ENCODE data around the gene FSTL5. TPM values are rescaled to one million over a fixed set of nuclear protein-coding genes. Genes with fewer than 3 reads are reported as not detected.

Gene FSTL5
- total RNA-seq, 1 experiment from 2014 or later, result not detected

- DNase-seq (ENCODE audit: low read depth, low spot score) (no peak), ATAC-seq (no peak)
- no TSS peak for BruUV-seq (replicated peaks)
- ChIA-PET RAD21 (ENCODE audit: low non-redundant PET in 1 of 2, low total read pairs in 2 of 2, uncharacterized antibody in 2 of 2, unreplicated experiment in 2 of 2) (no interaction called here), CTCF (no interaction called here), POLR2A (no interaction called here)
- Histone ChIP-seq H3K4me3 (replicated peaks in 1 of 2; ENCODE audit: low read depth in 1 of 2, low read length in 2 of 2) (no peak overlapping the region), H3K79me2 (ENCODE audit: insufficient read depth, low read length) (no peaks in the 10 kb centered on the region), H2AFZ (ENCODE audit: low read depth, low read length, poor library complexity, severe bottlenecking) (no peak overlapping the region), H3K9ac (ENCODE audit: low read length) (no peak overlapping the region), H3K4me2 (ENCODE audit: low read length) (no peak overlapping the region), H4K20me1 (ENCODE audit: insufficient read depth) (no peaks in the 10 kb centered on the region), H3K27me3 (ENCODE audit: insufficient read depth, low read length) (no peaks in the 10 kb centered on the region), H3K4me1 (ENCODE audit: control insufficient read depth in 1 of 2, insufficient read depth in 2 of 2, low read length in 2 of 2) (no peaks in the 10 kb centered on the region), H3K36me3 (ENCODE audit: control insufficient read depth in 1 of 2, insufficient read depth in 2 of 2, low read length in 2 of 2) (no peaks in the 10 kb centered on the region; a peak in 1 of 4 replicates), H3K9me2 (ENCODE audit: insufficient read depth) (no peaks in the 10 kb centered on the region), H3K9me3 (ENCODE audit: control insufficient read depth in 1 of 2, insufficient read depth in 1 of 2, low read depth in 1 of 2, low read length in 2 of 2) (no peaks in the 10 kb centered on the region), H3K27ac (ENCODE audit: low read depth, low read length) (no peak overlapping the region)
- TF ChIP-seq SP1 (IDR thresholded peaks at IDR 0.05; ENCODE audit: low read depth) (no peak), SRF (IDR thresholded peaks at IDR 0.05; ENCODE audit: low read depth) (no peak), EZH2 (IDR thresholded peaks at IDR 0.05) (no peak), ATF3 (IDR thresholded peaks at IDR 0.05) (no peak), FOSL1 (IDR thresholded peaks at IDR 0.05; ENCODE audit: low read depth) (no peak), EGR1 (IDR thresholded peaks at IDR 0.05; ENCODE audit: low read depth) (no peak), ELF1 (IDR thresholded peaks at IDR 0.05; ENCODE audit: borderline replicate concordance, low read depth) (no peak), ZNF274 (IDR thresholded peaks at IDR 0.05; ENCODE audit: low read depth, low read length) (no peak), EZH2phosphoT487 (IDR thresholded peaks at IDR 0.05; ENCODE audit: borderline replicate concordance) (no peak), YY1 (IDR thresholded peaks at IDR 0.05; ENCODE audit: extremely low read depth, insufficient replicate concordance, low read depth, low read length) (no peak), REST (IDR thresholded peaks at IDR 0.05; ENCODE audit: low read depth) (no peak), RAD21 (IDR thresholded peaks at IDR 0.05; ENCODE audit: low read depth) (no peak), JUND (IDR thresholded peaks at IDR 0.05) (no peak), CEBPB (IDR thresholded peaks at IDR 0.05; ENCODE audit: low read depth) (no peak), TCF7L2 (IDR thresholded peaks at IDR 0.05; ENCODE audit: borderline replicate concordance, extremely low read depth, insufficient read depth, insufficient read length) (no peak), CBX3 (IDR thresholded peaks at IDR 0.05; ENCODE audit: low read depth) (no peak), ZBTB33 (IDR thresholded peaks at IDR 0.05; ENCODE audit: extremely low read depth, insufficient replicate concordance, low read length) (no peak), SIN3A (IDR thresholded peaks at IDR 0.05; ENCODE audit: low read depth) (no peak), MAX (IDR thresholded peaks at IDR 0.05) (no peak), POLR2A (IDR thresholded peaks at IDR 0.05; ENCODE audit: borderline replicate concordance, extremely low read depth, insufficient read depth, insufficient read length) (no peak)
- intact Hi-C loops (cut with micrococcal nuclease), result no loop called here
These were observed 499.1 kb downstream of the FSTL5 start for GRCh38 chr4:161664740-161665139.
